HG03103 (cell line): Measurements from ENCODE around the gene EMX2.
"Not testable (repeated sequence)": the region's sequence is repeated elsewhere in the genome, so short reads cannot be mapped to it uniquely, and the experiment has no call there.

Experiments used
- ATAC-seq: cut with Tn5 transposase; IDR thresholded peaks from one replicate; pipeline ENCODE4 v1.9.1; 2021; ENCODE audit warnings: low read depth; ENCODE audit not compliant: unreplicated experiment

EMX2 gene

GRCh38 chr10:117554241-117554814, 11.8 kb downstream of the EMX2 start:
- ATAC-seq = no peak

- no peak for ATAC-seq
Measured at GRCh38 chr10:117555017-117555416, 12.5 kb downstream of the EMX2 start.

GRCh38 chr10:117555863-117556262, 13.3 kb downstream of the EMX2 start:
- no peak for ATAC-seq

GRCh38 chr10:117556356-117556755, 13.8 kb downstream of the EMX2 start:
- ATAC-seq = no peak

- ATAC-seq = no peak
Measured at GRCh38 chr10:117559712-117560111, 17.2 kb downstream of the EMX2 start.

- no peak for ATAC-seq
Measured at GRCh38 chr10:117560942-117561341, 18.4 kb downstream of the EMX2 start.

GRCh38 chr10:117562220-117562619, 19.7 kb downstream of the EMX2 start:
- no peak for ATAC-seq

GRCh38 chr10:117562896-117563737, 20.6 kb downstream of the EMX2 start:
- no peak for ATAC-seq

GRCh38 chr10:117563780-117564179, 21.2 kb downstream of the EMX2 start:
- ATAC-seq = no peak

GRCh38 chr10:117565068-117565467, 22.5 kb downstream of the EMX2 start:
- no peak for ATAC-seq

- ATAC-seq = no peak
Measured at GRCh38 chr10:117568334-117568733, 25.8 kb downstream of the EMX2 start.

GRCh38 chr10:117569610-117570390, 27.3 kb downstream of the EMX2 start:
- ATAC-seq = no peak

GRCh38 chr10:117570880-117571279, 28.3 kb downstream of the EMX2 start:
- ATAC-seq = no peak

- no peak for ATAC-seq
Measured at GRCh38 chr10:117574498-117575146, 32.1 kb downstream of the EMX2 start.

GRCh38 chr10:117578490-117578889, 35.9 kb downstream of the EMX2 start:
- ATAC-seq = no peak

- ATAC-seq = no peak
Measured at GRCh38 chr10:117578999-117579590, 36.5 kb downstream of the EMX2 start.

- no peak for ATAC-seq
Measured at GRCh38 chr10:117581961-117582360, 39.4 kb downstream of the EMX2 start.

- ATAC-seq = not testable (repeated sequence)
Measured at GRCh38 chr10:117584831-117585230, 42.3 kb downstream of the EMX2 start.

- ATAC-seq = no peak
Measured at GRCh38 chr10:117587036-117587435, 44.5 kb downstream of the EMX2 start.

GRCh38 chr10:117590101-117590875, 47.7 kb downstream of the EMX2 start:
- ATAC-seq = no peak
